ENCODE data around the gene RETN. TPM values are rescaled to one million over a fixed set of nuclear protein-coding genes. Genes with fewer than 3 reads are reported as not detected.

RETN gene
- total RNA-seq, 1 donor from 2014 or later = not detected

- H3K4me3 Mint-ChIP-seq (ENCODE audit: unreplicated experiment) = no peak overlapping the region
- H2AFZ ChIP-seq (ENCODE audit: low read depth, low read length) = no peak overlapping the region
- H3K4me1 ChIP-seq (ENCODE audit: insufficient read depth, low read length) = no peaks in the 10 kb centered on the region
- H3K27me3 ChIP-seq (ENCODE audit: insufficient read depth, low read length) = peaks cover 2% of the 10 kb centered on the region
- H4K20me1 ChIP-seq (ENCODE audit: insufficient read depth, low read length) = no peaks in the 10 kb centered on the region
- peaks cover 2% of the 10 kb centered on the region for H3K9me3 Mint-ChIP-seq (ENCODE audit: unreplicated experiment)
- H3K4me1 Mint-ChIP-seq (ENCODE audit: low read depth, unreplicated experiment) = no peaks in the 10 kb centered on the region
- no peaks in the 10 kb centered on the region for H3K36me3 ChIP-seq (ENCODE audit: insufficient read depth, low read length)
- no peaks in the 10 kb centered on the region for H3K9me3 ChIP-seq (ENCODE audit: insufficient read depth, low read depth, low read length)
- no peak for TF ChIP-seq CTCF (IDR thresholded peaks at IDR 0.05; ENCODE audit: insufficient read depth, low read depth, low read length)
- no peak overlapping the region for H3K4me3 ChIP-seq (ENCODE audit: insufficient read depth, low read depth, low read length)
- H3K27ac Mint-ChIP-seq (ENCODE audit: unreplicated experiment) = no peak overlapping the region
- peaks cover 44% of the 10 kb centered on the region for H3K27me3 Mint-ChIP-seq (ENCODE audit: low read depth, unreplicated experiment)
- H3K27ac ChIP-seq (ENCODE audit: low read depth, low read length) = no peak overlapping the region
- no peak overlapping the region for H3K4me2 ChIP-seq (ENCODE audit: low read length)
- H3K79me2 ChIP-seq (ENCODE audit: insufficient read depth, low read length) = no peaks in the 10 kb centered on the region
- DNase-seq (ENCODE audit: low read depth) (no peak), FAIRE-seq (no peak)
- H3K36me3 Mint-ChIP-seq (ENCODE audit: low read depth, unreplicated experiment) = no peaks in the 10 kb centered on the region
- H3K9ac ChIP-seq (ENCODE audit: low read length) = no peak overlapping the region
Observed at GRCh38 chr19:7662657-7663056, 6.2 kb upstream of the RETN start.

GRCh38 chr19:7663706-7664105 is 5.1 kb upstream of the RETN start:
- Histone ChIP-seq H3K9me3 (ENCODE audit: insufficient read depth, low read depth, low read length) (no peaks in the 10 kb centered on the region), H3K4me1 (ENCODE audit: insufficient read depth, low read length) (no peaks in the 10 kb centered on the region), H3K36me3 (ENCODE audit: insufficient read depth, low read length) (no peaks in the 10 kb centered on the region), H3K4me3 (ENCODE audit: insufficient read depth, low read depth, low read length) (no peak overlapping the region), H3K27ac (ENCODE audit: low read depth, low read length) (no peak overlapping the region), H3K9ac (ENCODE audit: low read length) (no peak overlapping the region), H2AFZ (ENCODE audit: low read depth, low read length) (no peak overlapping the region), H3K27me3 (ENCODE audit: insufficient read depth, low read length) (peaks cover 2% of the 10 kb centered on the region), H4K20me1 (ENCODE audit: insufficient read depth, low read length) (no peaks in the 10 kb centered on the region), H3K79me2 (ENCODE audit: insufficient read depth, low read length) (no peaks in the 10 kb centered on the region), H3K4me2 (ENCODE audit: low read length) (no peak overlapping the region)
- H3K4me1 Mint-ChIP-seq (ENCODE audit: low read depth, unreplicated experiment) = no peaks in the 10 kb centered on the region
- no peak overlapping the region for H3K4me3 Mint-ChIP-seq (ENCODE audit: unreplicated experiment)
- H3K27me3 Mint-ChIP-seq (ENCODE audit: low read depth, unreplicated experiment) = peaks cover 48% of the 10 kb centered on the region
- H3K9me3 Mint-ChIP-seq (ENCODE audit: unreplicated experiment) = peaks cover 2% of the 10 kb centered on the region
- no peaks in the 10 kb centered on the region for H3K36me3 Mint-ChIP-seq (ENCODE audit: low read depth, unreplicated experiment)
- DNase-seq (ENCODE audit: low read depth) (no peak), FAIRE-seq (no peak)
- H3K27ac Mint-ChIP-seq (ENCODE audit: unreplicated experiment) = no peak overlapping the region
- no peak for TF ChIP-seq CTCF (IDR thresholded peaks at IDR 0.05; ENCODE audit: insufficient read depth, low read depth, low read length)
- TF ChIP-seq EZH2 (IDR thresholded peaks at IDR 0.05; ENCODE audit: insufficient read depth, low read length) = no peak

GRCh38 chr19:7665076-7665475 is 3.8 kb upstream of the RETN start:
- Histone ChIP-seq H3K27ac (ENCODE audit: low read depth, low read length) (no peak overlapping the region), H3K4me1 (ENCODE audit: insufficient read depth, low read length) (no peaks in the 10 kb centered on the region), H3K79me2 (ENCODE audit: insufficient read depth, low read length) (no peaks in the 10 kb centered on the region), H3K9ac (ENCODE audit: low read length) (no peak overlapping the region), H3K27me3 (ENCODE audit: insufficient read depth, low read length) (peaks cover 4% of the 10 kb centered on the region), H3K9me3 (ENCODE audit: insufficient read depth, low read depth, low read length) (no peaks in the 10 kb centered on the region), H4K20me1 (ENCODE audit: insufficient read depth, low read length) (no peaks in the 10 kb centered on the region), H2AFZ (ENCODE audit: low read depth, low read length) (no peak overlapping the region), H3K36me3 (ENCODE audit: insufficient read depth, low read length) (no peaks in the 10 kb centered on the region), H3K4me2 (ENCODE audit: low read length) (no peak overlapping the region), H3K4me3 (ENCODE audit: insufficient read depth, low read depth, low read length) (no peak overlapping the region)
- H3K27ac Mint-ChIP-seq (ENCODE audit: unreplicated experiment) = no peak overlapping the region
- TF ChIP-seq EZH2 (IDR thresholded peaks at IDR 0.05; ENCODE audit: insufficient read depth, low read length) (no peak), CTCF (IDR thresholded peaks at IDR 0.05; ENCODE audit: insufficient read depth, low read depth, low read length) (no peak)
- no peaks in the 10 kb centered on the region for H3K4me1 Mint-ChIP-seq (ENCODE audit: low read depth, unreplicated experiment)
- no peaks in the 10 kb centered on the region for H3K36me3 Mint-ChIP-seq (ENCODE audit: low read depth, unreplicated experiment)
- peaks cover 5% of the 10 kb centered on the region for H3K9me3 Mint-ChIP-seq (ENCODE audit: unreplicated experiment)
- DNase-seq (ENCODE audit: low read depth) (no peak), FAIRE-seq (no peak)
- peaks cover 52% of the 10 kb centered on the region for H3K27me3 Mint-ChIP-seq (ENCODE audit: low read depth, unreplicated experiment)
- no peak overlapping the region for H3K4me3 Mint-ChIP-seq (ENCODE audit: unreplicated experiment)
